ENCODE measurements around the gene CBX2. TPM values are rescaled to one million over a fixed set of nuclear protein-coding genes. Genes with fewer than 3 reads are reported as not detected.
A peak's percentile ranks its signal among the peaks of the same experiment; 100 is the strongest.

The CBX2 gene
- 6.1 TPM for total RNA-seq
- 10 to 100 TPM in 6 of 8 donors, 1 to 10 TPM in 2; 8.6 to 14.4 (median 11.4) TPM for polyA plus RNA-seq (ENCODE audit: insufficient read depth in 1 of 8, insufficient read length in 8 of 8, low replicate concordance in 1 of 8)
- long read RNA-seq, donor 1, full-length matches to known transcripts: 8 of 8 reads
- long read RNA-seq, donor 1, partial matches to known transcripts: 0 of 8 reads
- long read RNA-seq, donor 1, other reads (novel, unspliced or antisense): 0 of 8 reads
- long read RNA-seq, donor 2: 0 reads
- long read RNA-seq, donor 3, full-length matches to known transcripts: 6 of 11 reads
- long read RNA-seq, donor 3, partial matches to known transcripts: 5 of 11 reads
- long read RNA-seq, donor 3, other reads (novel, unspliced or antisense): 0 of 11 reads
- long read RNA-seq, donor 4, full-length matches to known transcripts: 2 of 2 reads
- long read RNA-seq, donor 4, partial matches to known transcripts: 0 of 2 reads
- long read RNA-seq, donor 4, other reads (novel, unspliced or antisense): 0 of 2 reads
- long read RNA-seq, donor 5, full-length matches to known transcripts: 11 of 11 reads
- long read RNA-seq, donor 5, partial matches to known transcripts: 0 of 11 reads
- long read RNA-seq, donor 5, other reads (novel, unspliced or antisense): 0 of 11 reads
- long read RNA-seq, donor 6, full-length matches to known transcripts: 7 of 7 reads
- long read RNA-seq, donor 6, partial matches to known transcripts: 0 of 7 reads
- long read RNA-seq, donor 6, other reads (novel, unspliced or antisense): 0 of 7 reads
- long read RNA-seq, donor 7, full-length matches to known transcripts: 2 of 2 reads
- long read RNA-seq, donor 7, partial matches to known transcripts: 0 of 2 reads
- long read RNA-seq, donor 7, other reads (novel, unspliced or antisense): 0 of 2 reads
- long read RNA-seq, donor 8, full-length matches to known transcripts: 4 of 4 reads
- long read RNA-seq, donor 8, partial matches to known transcripts: 0 of 4 reads
- long read RNA-seq, donor 8, other reads (novel, unspliced or antisense): 0 of 4 reads
- long read RNA-seq, donor 9, full-length matches to known transcripts: 6 of 6 reads
- long read RNA-seq, donor 9, partial matches to known transcripts: 0 of 6 reads
- long read RNA-seq, donor 9, other reads (novel, unspliced or antisense): 0 of 6 reads
- long read RNA-seq, donor 10, full-length matches to known transcripts: 1 of 1 reads
- long read RNA-seq, donor 10, partial matches to known transcripts: 0 of 1 reads
- long read RNA-seq, donor 10, other reads (novel, unspliced or antisense): 0 of 1 reads
- long read RNA-seq, donor 11, full-length matches to known transcripts: 6 of 6 reads
- long read RNA-seq, donor 11, partial matches to known transcripts: 0 of 6 reads
- long read RNA-seq, donor 11, other reads (novel, unspliced or antisense): 0 of 6 reads

DNA sequence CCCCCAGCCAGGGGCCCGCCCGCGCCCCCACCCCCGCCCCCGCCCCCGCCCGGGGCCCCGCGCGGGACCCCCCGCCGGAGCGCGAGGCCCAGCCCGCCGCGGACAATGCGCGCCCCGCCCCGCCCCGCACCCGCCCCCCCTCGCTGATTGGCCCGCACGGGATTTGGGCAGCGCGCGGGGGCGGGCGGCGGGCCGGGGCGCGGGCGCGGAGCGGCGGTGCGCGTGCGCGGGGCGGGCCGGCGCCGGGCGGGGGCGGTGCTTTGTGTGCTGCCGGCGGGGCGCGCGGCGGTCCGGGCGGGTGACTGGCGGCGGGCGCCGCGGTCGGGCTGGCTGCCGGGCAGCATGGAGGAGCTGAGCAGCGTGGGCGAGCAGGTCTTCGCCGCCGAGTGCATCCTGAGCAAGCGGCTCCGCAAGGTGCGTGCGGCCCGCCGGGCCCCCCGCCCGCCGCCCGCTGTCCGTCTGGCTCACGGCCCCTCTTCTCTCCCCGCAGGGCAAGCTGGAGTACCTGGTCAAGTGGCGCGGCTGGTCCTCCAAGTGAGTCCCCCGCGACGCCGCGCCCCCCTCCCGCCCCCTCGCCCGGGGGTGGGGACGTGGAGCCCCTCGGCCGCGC lies at the start of gene CBX2:
Gene CBX2, plus strand, starts transcription at position 255 of the 610 bp plus-strand sequence. Its CDS starts 88 bp downstream, at position 343.
- Histone ChIP-seq H3K27ac (ENCODE audit: low read length) (peak within 1 kb of the TSS; percentile 79), H3K27me3 (ENCODE audit: control insufficient read depth, insufficient read depth, low read length) (peaks cover 19% of the 10 kb centered on the region), H3K4me3 (ENCODE audit: low read length) (peak within 1 kb of the TSS; percentile 57), H3K9me3 (replicated peaks; ENCODE audit: control insufficient read depth, low read depth, low read length) (no peaks in the 10 kb centered on the region), H3K36me3 (ENCODE audit: control insufficient read depth, insufficient read depth, low read length) (peaks cover 14% of the 10 kb centered on the region), H3K4me1 (ENCODE audit: control insufficient read depth, insufficient read depth, low read length) (peaks cover 22% of the 10 kb centered on the region)
- DNase-seq: peak; percentile 89
- WGBS (ENCODE audit: insufficient coverage): under 1% methylated on average over 75 of the region's 96 CpGs

GRCh38 chr17:79728169-79728907 lies 49.6 kb upstream of the CBX2 start:
- H3K27me3 ChIP-seq (ENCODE audit: control insufficient read depth, insufficient read depth, low read length): no peaks in the 10 kb centered on the region
- peaks cover 10% of the 10 kb centered on the region for H3K4me1 ChIP-seq (ENCODE audit: control insufficient read depth, insufficient read depth, low read length)
- peak overlapping the region; percentile 25 for H3K4me3 ChIP-seq (ENCODE audit: low read length)
- peak; percentile 97 for DNase-seq
- no peak overlapping the region for H3K27ac ChIP-seq (ENCODE audit: low read length)
- no peaks in the 10 kb centered on the region for H3K9me3 ChIP-seq (replicated peaks; ENCODE audit: control insufficient read depth, low read depth, low read length)
- 50% methylated on average over 20 of the region's 22 CpGs for WGBS (ENCODE audit: insufficient coverage)
- H3K36me3 ChIP-seq (ENCODE audit: control insufficient read depth, insufficient read depth, low read length): no peaks in the 10 kb centered on the region

DNA sequence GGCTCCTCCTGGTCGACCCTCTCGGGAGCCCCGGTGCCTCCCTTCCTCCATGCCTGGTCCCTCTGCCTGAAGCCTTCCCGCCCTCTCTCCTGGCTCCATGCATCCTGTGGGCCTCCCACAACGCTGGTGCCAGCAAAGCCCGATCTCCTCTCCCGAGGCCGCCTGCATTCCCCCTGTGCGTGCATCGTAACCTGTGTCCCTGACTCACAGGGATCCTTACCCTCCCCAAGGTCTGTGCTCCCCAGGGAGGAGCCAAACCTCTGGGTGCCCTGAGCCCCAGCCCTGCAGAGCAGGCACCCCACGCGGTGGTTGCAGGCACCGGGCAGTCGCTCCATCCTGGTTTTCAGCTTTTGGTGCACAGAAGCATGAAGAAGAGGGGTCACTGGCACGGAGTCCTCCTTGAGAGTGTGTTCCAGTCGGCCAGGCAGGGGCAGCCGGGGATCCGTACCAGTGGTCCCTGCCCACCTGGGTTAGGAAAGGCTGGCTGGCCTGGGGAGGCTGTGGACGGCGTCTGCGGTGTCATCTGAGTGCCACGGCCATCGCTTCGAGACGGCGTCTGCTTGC lies 49.0 kb upstream of the CBX2 start:
- Histone ChIP-seq H3K4me1 (ENCODE audit: control insufficient read depth, insufficient read depth, low read length) (peaks cover 10% of the 10 kb centered on the region), H3K27ac (ENCODE audit: low read length) (no peak overlapping the region), H3K4me3 (ENCODE audit: low read length) (no peak overlapping the region), H3K36me3 (ENCODE audit: control insufficient read depth, insufficient read depth, low read length) (no peaks in the 10 kb centered on the region), H3K9me3 (replicated peaks; ENCODE audit: control insufficient read depth, low read depth, low read length) (no peaks in the 10 kb centered on the region), H3K27me3 (ENCODE audit: control insufficient read depth, insufficient read depth, low read length) (no peaks in the 10 kb centered on the region)
- no peak for DNase-seq
- WGBS (ENCODE audit: insufficient coverage): 75% methylated on average over 26 of the region's 26 CpGs

DNA sequence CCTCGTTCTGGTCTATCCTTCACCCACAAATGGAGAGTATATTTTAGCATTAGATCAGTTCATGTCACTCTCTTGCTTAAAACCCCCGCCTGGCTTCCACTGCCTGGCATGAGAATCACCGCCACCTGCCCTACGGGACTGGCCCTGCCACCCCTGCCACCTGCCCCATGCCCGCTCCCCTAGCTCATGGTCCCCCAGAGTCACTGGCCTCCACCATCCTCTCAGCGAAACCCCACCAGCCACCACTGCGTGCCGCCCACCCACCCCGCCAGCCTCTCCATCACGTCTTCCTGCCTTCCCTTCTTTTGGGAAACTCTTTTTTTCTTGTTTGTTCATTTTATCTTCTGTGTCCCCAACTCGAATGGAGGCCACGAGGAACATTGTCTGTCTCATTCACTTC lies 48.2 kb upstream of the CBX2 start:
- Histone ChIP-seq H3K27me3 (ENCODE audit: control insufficient read depth, insufficient read depth, low read length) (no peaks in the 10 kb centered on the region), H3K9me3 (replicated peaks; ENCODE audit: control insufficient read depth, low read depth, low read length) (no peaks in the 10 kb centered on the region), H3K4me1 (ENCODE audit: control insufficient read depth, insufficient read depth, low read length) (peaks cover 10% of the 10 kb centered on the region), H3K27ac (ENCODE audit: low read length) (no peak overlapping the region), H3K4me3 (ENCODE audit: low read length) (no peak overlapping the region), H3K36me3 (ENCODE audit: control insufficient read depth, insufficient read depth, low read length) (no peaks in the 10 kb centered on the region)
- WGBS (ENCODE audit: insufficient coverage): 95% methylated on average over 10 of the region's 12 CpGs
- no peak for DNase-seq

DNA sequence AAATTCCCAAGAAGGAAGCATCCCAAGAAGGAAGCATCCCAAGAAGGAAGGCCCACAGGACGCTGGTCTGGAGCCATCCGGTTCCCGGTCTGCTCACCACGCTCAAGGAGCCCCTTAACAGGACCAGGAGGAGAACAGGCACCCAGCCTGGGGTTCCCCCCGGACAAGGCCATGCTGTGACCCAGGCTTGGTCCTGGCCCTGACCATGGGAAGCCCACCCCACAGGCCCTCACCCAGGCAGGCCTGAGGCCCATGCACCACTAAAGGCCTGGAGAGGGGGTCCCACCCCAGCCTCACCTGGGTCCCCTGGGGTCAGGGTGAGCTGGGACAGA lies 47.5 kb upstream of the CBX2 start:
- Histone ChIP-seq H3K9me3 (replicated peaks; ENCODE audit: control insufficient read depth, low read depth, low read length) (no peaks in the 10 kb centered on the region), H3K36me3 (ENCODE audit: control insufficient read depth, insufficient read depth, low read length) (no peaks in the 10 kb centered on the region), H3K4me1 (ENCODE audit: control insufficient read depth, insufficient read depth, low read length) (peaks cover 10% of the 10 kb centered on the region), H3K27me3 (ENCODE audit: control insufficient read depth, insufficient read depth, low read length) (peaks cover 2% of the 10 kb centered on the region), H3K4me3 (ENCODE audit: low read length) (no peak overlapping the region), H3K27ac (ENCODE audit: low read length) (no peak overlapping the region)
- DNase-seq: no peak
- WGBS (ENCODE audit: insufficient coverage): 94% methylated on average over 4 of the region's 5 CpGs

DNA sequence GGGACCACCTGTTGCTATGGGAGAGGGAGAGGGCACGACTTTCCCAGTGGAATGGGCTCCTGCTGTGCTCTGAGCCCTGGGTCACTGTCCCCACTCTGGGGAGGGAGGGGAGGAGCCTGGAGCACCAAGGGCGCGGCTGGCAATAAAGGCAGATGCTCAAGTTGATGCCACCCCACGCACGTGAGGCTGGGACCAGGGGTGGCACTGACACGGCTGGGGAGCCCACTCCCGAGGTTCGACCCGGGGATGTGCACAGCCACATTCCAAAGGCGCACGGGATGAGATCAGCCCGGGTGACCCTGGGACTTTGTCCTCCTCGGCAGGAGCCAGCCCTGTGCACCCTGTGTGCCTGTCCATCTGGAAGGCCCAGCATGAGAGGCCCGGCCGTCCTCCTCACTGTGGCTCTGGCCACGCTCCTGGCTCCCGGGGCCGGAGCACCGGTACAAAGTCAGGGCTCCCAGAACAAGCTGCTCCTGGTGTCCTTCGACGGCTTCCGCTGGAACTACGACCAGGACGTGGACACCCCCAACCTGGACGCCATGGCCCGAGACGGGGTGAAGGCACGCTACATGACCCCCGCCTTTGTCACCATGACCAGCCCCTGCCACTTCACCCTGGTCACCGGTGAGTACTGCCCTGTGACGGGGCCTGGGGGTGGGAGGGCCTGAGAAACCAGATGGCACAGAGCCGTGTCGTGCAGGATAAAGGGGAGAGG lies 47.0 kb upstream of the CBX2 start, which contains the start of gene ENPP7:
Gene ENPP7, plus strand, starts transcription at position 175 of the 715 bp plus-strand sequence. Its CDS starts 197 bp downstream, at position 372.
- H3K9me3 ChIP-seq (replicated peaks; ENCODE audit: control insufficient read depth, low read depth, low read length): no peaks in the 10 kb centered on the region
- H3K4me1 ChIP-seq (ENCODE audit: control insufficient read depth, insufficient read depth, low read length): peaks cover 10% of the 10 kb centered on the region
- H3K27ac ChIP-seq (ENCODE audit: low read length): no peak within 1 kb of the TSS
- no peak within 1 kb of the TSS for H3K4me3 ChIP-seq (ENCODE audit: low read length)
- peaks cover 2% of the 10 kb centered on the region for H3K27me3 ChIP-seq (ENCODE audit: control insufficient read depth, insufficient read depth, low read length)
- DNase-seq: no peak
- WGBS (ENCODE audit: insufficient coverage): 86% methylated on average over 28 of the region's 33 CpGs
- no peaks in the 10 kb centered on the region for H3K36me3 ChIP-seq (ENCODE audit: control insufficient read depth, insufficient read depth, low read length)

GRCh38 chr17:79732254-79732653 lies 45.7 kb upstream of the CBX2 start:
- peaks cover 10% of the 10 kb centered on the region for H3K4me1 ChIP-seq (ENCODE audit: control insufficient read depth, insufficient read depth, low read length)
- 80% methylated on average over 5 of the region's 10 CpGs for whole genome bisulfite sequencing (ENCODE audit: insufficient coverage)

GRCh38 chr17:79732804-79733691 lies 44.9 kb upstream of the CBX2 start:
- H3K27me3 ChIP-seq (ENCODE audit: control insufficient read depth, insufficient read depth, low read length): peaks cover 9% of the 10 kb centered on the region
- H3K27ac ChIP-seq (ENCODE audit: low read length): no peak overlapping the region
- H3K4me3 ChIP-seq (ENCODE audit: low read length): no peak overlapping the region
- H3K4me1 ChIP-seq (ENCODE audit: control insufficient read depth, insufficient read depth, low read length): peaks cover 10% of the 10 kb centered on the region
- H3K36me3 ChIP-seq (ENCODE audit: control insufficient read depth, insufficient read depth, low read length): no peaks in the 10 kb centered on the region
- peak; percentile 68 for DNase-seq
- H3K9me3 ChIP-seq (replicated peaks; ENCODE audit: control insufficient read depth, low read depth, low read length): no peaks in the 10 kb centered on the region
- WGBS (ENCODE audit: insufficient coverage): 56% methylated on average over 33 of the region's 35 CpGs

More at GRCh38 chr17:79732254-79732653, 45.7 kb upstream of the CBX2 start:
- no peak for DNase-seq
- H3K4me3 ChIP-seq (ENCODE audit: low read length): no peak overlapping the region
- no peak overlapping the region for H3K27ac ChIP-seq (ENCODE audit: low read length)
- no peaks in the 10 kb centered on the region for H3K9me3 ChIP-seq (replicated peaks; ENCODE audit: control insufficient read depth, low read depth, low read length)
- no peaks in the 10 kb centered on the region for H3K36me3 ChIP-seq (ENCODE audit: control insufficient read depth, insufficient read depth, low read length)
- peaks cover 6% of the 10 kb centered on the region for H3K27me3 ChIP-seq (ENCODE audit: control insufficient read depth, insufficient read depth, low read length)

Data from muscle of leg (tissue), 16 donors.